HepG2 (cell line): Measurements from ENCODE around the gene SYTL5. TPM values are rescaled to one million over a fixed set of nuclear protein-coding genes. Genes with fewer than 3 reads are reported as not detected.

ENCODE experiments used
- ATAC-seq: fragments of 200-7000 bp; cut with Tn5 transposase; 3 replicates; pipeline ENCODE4 v1.9.1; 2020; ENCODE audit warnings: mild to moderate bottlenecking, moderate library complexity
- BruUV-seq: library from RNA; stranded (reverse); fragments of 400-500 nt; replicated peaks from 2 replicates; lab custom pipeline; 2021; lab: Mats Ljungman, UMichigan
- CTCF ChIA-PET: fragments of 300-600 bp; formaldehyde crosslinking; extraction: SDS; loops from one replicate; lab custom pipeline; 2021; ENCODE audit warnings: low total read pairs, inconsistent platforms, low intra/inter-chr PET ratio; lab: Yijun Ruan, JAX
- POLR2A ChIA-PET: fragments of 350-600 bp; sonication (Branson Sonifier 250); formaldehyde crosslinking; loops from one replicate; lab custom pipeline; 2020; ENCODE audit warnings: antibody characterized with exemption, inconsistent platforms; lab: Yijun Ruan, JAX
- DNase-seq: peaks from one replicate; pipeline ENCODE4 v3.0.0-alpha.2; 2015; ENCODE audit warnings: low spot score
- FAIRE-seq: peaks from 3 replicates; lab custom pipeline; 2011; peaks lifted over from hg19 to GRCh38; lab: Jason Lieb, UNC
- H2AFZ ChIP-seq: one replicate; pipeline ENCODE4 v1.6.1; 2011; ENCODE audit warnings: low read length, inconsistent platforms
- H3K27ac ChIP-seq: fragments of 300-600 bp; 3 replicates; pipeline ENCODE4 v1.8.0; 2011; ENCODE audit warnings: mixed run types, mild to moderate bottlenecking, mixed read lengths, low read length, inconsistent platforms; ENCODE audit not compliant: insufficient read depth; ENCODE audit errors: extremely low read length
- H3K27me3 ChIP-seq, 2 experiments: fragments of 200-600 bp in 1 of 2; 2 replicates in 1 of 2; 3 replicates in 1 of 2; pipeline versions ENCODE4 v1.6.0 to v1.8.0; 2011; ENCODE audit warnings: low read length in 2 of 2, mild to moderate bottlenecking in 2 of 2, moderate library complexity in 2 of 2, inconsistent platforms in 1 of 2; ENCODE audit not compliant: insufficient read depth in 2 of 2, control insufficient read depth in 1 of 2
- H3K36me3 ChIP-seq, 2 experiments: fragments of 200-600 bp in 1 of 2; replicated peaks in 1 of 2; 2 replicates in 1 of 2; 3 replicates in 1 of 2; pipeline versions ENCODE4 v1.5.1 to v1.8.0; 2011; ENCODE audit warnings: low read length in 2 of 2, inconsistent platforms in 1 of 2; ENCODE audit not compliant: insufficient read depth in 2 of 2, control insufficient read depth in 1 of 2
- H3K4me1 ChIP-seq: 2 replicates; pipeline ENCODE4 v1.5.1; 2012; ENCODE audit warnings: low read length, inconsistent platforms; ENCODE audit not compliant: insufficient read depth
- H3K4me2 ChIP-seq: 2 replicates; pipeline ENCODE4 v1.6.0; 2011; ENCODE audit warnings: low read depth, low read length, inconsistent platforms
- H3K4me3 ChIP-seq, 3 experiments: fragments of 200-600 bp in 1 of 3; sonication (generic), shearing (Covaris generic) in 1 of 3; replicated peaks in 1 of 3; 2 replicates each; pipeline ENCODE4 v1.5.1; 2011 to 2016; ENCODE audit warnings: low read length in 3 of 3, inconsistent platforms in 2 of 3, low read depth in 2 of 3, mild to moderate bottlenecking in 2 of 3, control low read depth in 1 of 3, mixed read lengths in 1 of 3; ENCODE audit not compliant: insufficient read depth in 1 of 3
- H3K79me2 ChIP-seq: one replicate; pipeline ENCODE4 v1.6.1; 2011; ENCODE audit warnings: low read length, inconsistent platforms; ENCODE audit not compliant: insufficient read depth
- H3K9ac ChIP-seq: 2 replicates; pipeline ENCODE4 v1.6.0; 2011; ENCODE audit warnings: mild to moderate bottlenecking, low read depth, low read length, inconsistent platforms; ENCODE audit not compliant: insufficient read depth
- H3K9me3 ChIP-seq: 2 replicates; pipeline ENCODE4 v1.5.1; 2012; ENCODE audit warnings: mild to moderate bottlenecking, low read length
- H4K20me1 ChIP-seq: 2 replicates; pipeline ENCODE4 v1.6.0; 2011; ENCODE audit warnings: inconsistent platforms, mild to moderate bottlenecking, low read length, moderate library complexity; ENCODE audit not compliant: insufficient read depth
- KDM5B ChIP-seq: sonication (generic); formaldehyde crosslinking; IDR thresholded peaks from 2 replicates; pipeline ENCODE4 v1.4.0; 2020; ENCODE audit warnings: missing genetic modification reagents, mild to moderate bottlenecking, borderline replicate concordance
- MTA1 ChIP-seq: sonication (generic); formaldehyde crosslinking; IDR thresholded peaks from 2 replicates; pipeline ENCODE4 v1.4.0; 2020; ENCODE audit warnings: missing genetic modification reagents, mild to moderate bottlenecking, borderline replicate concordance
- NFIC ChIP-seq: IDR thresholded peaks from 2 replicates; pipeline ENCODE4 v1.6.1; 2012; ENCODE audit warnings: mild to moderate bottlenecking, low read length, inconsistent platforms
- PAF1 ChIP-seq: IDR thresholded peaks from 2 replicates; pipeline ENCODE4 v1.6.1; 2016; ENCODE audit warnings: missing genetic modification reagents, missing compliant biosample characterization
- SIX1 ChIP-seq: sonication (generic); formaldehyde crosslinking; IDR thresholded peaks from 2 replicates; pipeline ENCODE4 v1.4.0; 2020; ENCODE audit warnings: missing genetic modification reagents, borderline replicate concordance
- SOX5 ChIP-seq: IDR thresholded peaks from 2 replicates; pipeline ENCODE4 v1.6.1; 2016; ENCODE audit warnings: borderline replicate concordance
- SOX6 ChIP-seq, 2 experiments: fragments of 450-650 bp in 1 of 2; sonication (generic) in 1 of 2; formaldehyde crosslinking in 1 of 2; IDR thresholded peaks; 2 replicates each; pipeline versions ENCODE4 v1.4.0 to v1.6.1; 2017 to 2020; ENCODE audit warnings: antibody characterized with exemption in 1 of 2, mild to moderate bottlenecking in 1 of 2, missing genetic modification reagents in 1 of 2
- STAG1 ChIP-seq: sonication (generic); formaldehyde crosslinking; IDR thresholded peaks from 2 replicates; pipeline ENCODE4 v1.4.0; 2020; ENCODE audit warnings: missing genetic modification reagents
- TBL1XR1 ChIP-seq: fragments of 150-350 bp; IDR thresholded peaks from 2 replicates; pipeline ENCODE4 v1.6.1; 2014; ENCODE audit warnings: borderline replicate concordance, low read length; ENCODE audit not compliant: partially characterized antibody
- ZNF44 ChIP-seq: sonication (generic); formaldehyde crosslinking; IDR thresholded peaks from 2 replicates; pipeline ENCODE4 v1.5.1; 2020; ENCODE audit warnings: mild to moderate bottlenecking, missing genetic modification reagents
- ZNF441 ChIP-seq: sonication (generic); formaldehyde crosslinking; IDR thresholded peaks from 2 replicates; pipeline ENCODE4 v1.7.0; 2021; ENCODE audit warnings: missing genetic modification reagents, borderline replicate concordance
- ZNF468 ChIP-seq: sonication (generic); formaldehyde crosslinking; IDR thresholded peaks from 2 replicates; pipeline ENCODE4 v1.8.0; 2022; ENCODE audit warnings: mild to moderate bottlenecking, moderate library complexity, missing genetic modification reagents
- WGBS: methylation state at CpG from one replicate; pipeline ENCODE4 v1.1.6; 2017; ENCODE audit warnings: low lambda C conversion rate; 5-methylcytosine and 5-hydroxymethylcytosine counted together
- in situ Hi-C: cut with HindIII; loops from 2 replicates; pipeline ENCODE4 v1.10.0; 2017; ENCODE audit warnings: low pct_unique_long_range_greater_than_20kb; ENCODE audit not compliant: extremely low pct_ligation_motif_present
- intact Hi-C: fragments of 100-400 bp; cut with micrococcal nuclease; formaldehyde crosslinking; loops from one replicate; pipeline ENCODE4 v1.10.0; 2022; ENCODE audit not compliant: unreplicated experiment
- polyA plus RNA-seq, 8 experiments: library from polyadenylated mRNA; depleted of rRNA in 3 of 8; stranded (reverse) in 7 of 8; unstranded in 1 of 8; fragments of >200 nt; fragmentation: Illumina TruSeq in 4 of 8; extraction: Trizol in 4 of 8; gene quantifications; 2 replicates each; pipeline versions ENCODE4 v1.2.1 to v1.2.3, GENCODE V29; 2011 to 2016; ENCODE audit warnings: low read depth in 4 of 8, missing spikeins in 1 of 8, mixed read lengths in 1 of 8; ENCODE audit not compliant: insufficient read depth in 1 of 8
- total RNA-seq, 5 experiments: library from RNA; depleted of rRNA; stranded (reverse); fragments of >200 nt; fragmentation: Illumina TruSeq; extraction: Trizol; gene quantifications; 2 replicates each; pipeline ENCODE4 v1.2.3, GENCODE V29; 2016; ENCODE audit warnings: low read depth in 1 of 5
- TF ChIP-seq, protein P1 (sequence below): sonication (generic); formaldehyde crosslinking; conservative IDR thresholded peaks from 2 replicates; pipeline ENCODE4 v1.8.1; 2023; ENCODE audit warnings: missing genetic modification reagents
- TF ChIP-seq, protein P2 (sequence below): sonication (generic); formaldehyde crosslinking; IDR thresholded peaks from 2 replicates; pipeline ENCODE4 v1.8.1; 2023; ENCODE audit warnings: missing genetic modification reagents, mild to moderate bottlenecking, borderline replicate concordance
- TF ChIP-seq, protein P3 (sequence below): sonication (generic); formaldehyde crosslinking; IDR thresholded peaks from 2 replicates; pipeline ENCODE4 v1.9.0; 2021; ENCODE audit warnings: mild to moderate bottlenecking, missing genetic modification reagents

SYTL5 gene
- total and polyA plus RNA-seq, 2 of the 13 experiments (the other 11 are each of a cell fraction or from before 2014, with no cell fraction given) = not detected

DNA sequence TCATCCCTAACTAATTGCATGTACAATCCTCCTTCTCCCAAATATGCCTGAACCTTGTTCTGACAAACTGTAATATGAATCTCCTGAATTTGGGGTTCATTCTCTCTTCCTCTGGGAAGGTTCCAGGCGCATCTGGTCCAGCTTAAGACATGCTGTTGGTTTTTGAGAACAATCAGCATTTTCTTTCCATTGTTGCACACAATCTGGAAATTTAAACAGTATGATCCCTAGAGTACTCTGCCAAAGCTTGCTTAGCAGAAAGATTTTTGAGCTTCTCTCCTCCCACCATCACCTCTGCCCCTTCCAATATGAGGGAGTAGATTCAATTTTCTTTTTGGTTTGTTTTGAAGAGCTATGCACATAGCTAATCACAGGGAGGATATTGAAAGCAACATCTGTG, 164.2 kb downstream of the SYTL5 start:
- no peak for FAIRE-seq
- DNase-seq = no peak
- BruUV-seq = no TSS peak
- no peaks in the 10 kb centered on the region for H3K9me3 ChIP-seq
- intact Hi-C loops (no loop called here), in situ Hi-C loops (loop anchor here (10.0 kb wide), 1 partner anchor 426 kb away; no protein-coding TSS in a partner anchor)
- H2AFZ ChIP-seq = no peak overlapping the region
- H3K27me3 ChIP-seq = no peaks in the 10 kb centered on the region
- no peaks in the 10 kb centered on the region for H3K79me2 ChIP-seq
- WGBS = 0% methylated on average over 1 of the region's 1 CpG
- no peak for ATAC-seq
- no peak overlapping the region for H3K4me3 ChIP-seq
- H4K20me1 ChIP-seq = no peaks in the 10 kb centered on the region
- no peak overlapping the region for H3K4me2 ChIP-seq
- no peaks in the 10 kb centered on the region for H3K36me3 ChIP-seq
- no peak overlapping the region for H3K9ac ChIP-seq
- H3K27ac ChIP-seq = no peak overlapping the region
- CTCF ChIA-PET = no interaction called here
- H3K4me1 ChIP-seq = no peaks in the 10 kb centered on the region
- POLR2A ChIA-PET = no interaction called here
- TF ChIP-seq TBL1XR1 (no peak), SOX5 (no peak), ZNF468 (CRISPR knock-in tag) (no peak), MTA1 (CRISPR knock-in tag) (no peak), NFIC (no peak), ZNF44 (CRISPR knock-in tag) (no peak), SIX1 (CRISPR knock-in tag) (no peak), PAF1 (CRISPR knock-in tag) (no peak), KDM5B (no peak), ZNF441 (CRISPR knock-in tag) (no peak), SOX6 (IDR thresholded peaks at IDR 0.05) (no peak), SOX6 (CRISPR knock-in tag; IDR thresholded peaks at IDR 0.05) (no peak), STAG1 (CRISPR knock-in tag) (no peak)
- TF ChIP-seq, protein P1, sequence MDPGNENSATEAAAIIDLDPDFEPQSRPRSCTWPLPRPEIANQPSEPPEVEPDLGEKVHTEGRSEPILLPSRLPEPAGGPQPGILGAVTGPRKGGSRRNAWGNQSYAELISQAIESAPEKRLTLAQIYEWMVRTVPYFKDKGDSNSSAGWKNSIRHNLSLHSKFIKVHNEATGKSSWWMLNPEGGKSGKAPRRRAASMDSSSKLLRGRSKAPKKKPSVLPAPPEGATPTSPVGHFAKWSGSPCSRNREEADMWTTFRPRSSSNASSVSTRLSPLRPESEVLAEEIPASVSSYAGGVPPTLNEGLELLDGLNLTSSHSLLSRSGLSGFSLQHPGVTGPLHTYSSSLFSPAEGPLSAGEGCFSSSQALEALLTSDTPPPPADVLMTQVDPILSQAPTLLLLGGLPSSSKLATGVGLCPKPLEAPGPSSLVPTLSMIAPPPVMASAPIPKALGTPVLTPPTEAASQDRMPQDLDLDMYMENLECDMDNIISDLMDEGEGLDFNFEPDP = no peak
- TF ChIP-seq, protein P2, sequence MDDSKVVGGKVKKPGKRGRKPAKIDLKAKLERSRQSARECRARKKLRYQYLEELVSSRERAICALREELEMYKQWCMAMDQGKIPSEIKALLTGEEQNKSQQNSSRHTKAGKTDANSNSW = no peak
- TF ChIP-seq, protein P3, sequence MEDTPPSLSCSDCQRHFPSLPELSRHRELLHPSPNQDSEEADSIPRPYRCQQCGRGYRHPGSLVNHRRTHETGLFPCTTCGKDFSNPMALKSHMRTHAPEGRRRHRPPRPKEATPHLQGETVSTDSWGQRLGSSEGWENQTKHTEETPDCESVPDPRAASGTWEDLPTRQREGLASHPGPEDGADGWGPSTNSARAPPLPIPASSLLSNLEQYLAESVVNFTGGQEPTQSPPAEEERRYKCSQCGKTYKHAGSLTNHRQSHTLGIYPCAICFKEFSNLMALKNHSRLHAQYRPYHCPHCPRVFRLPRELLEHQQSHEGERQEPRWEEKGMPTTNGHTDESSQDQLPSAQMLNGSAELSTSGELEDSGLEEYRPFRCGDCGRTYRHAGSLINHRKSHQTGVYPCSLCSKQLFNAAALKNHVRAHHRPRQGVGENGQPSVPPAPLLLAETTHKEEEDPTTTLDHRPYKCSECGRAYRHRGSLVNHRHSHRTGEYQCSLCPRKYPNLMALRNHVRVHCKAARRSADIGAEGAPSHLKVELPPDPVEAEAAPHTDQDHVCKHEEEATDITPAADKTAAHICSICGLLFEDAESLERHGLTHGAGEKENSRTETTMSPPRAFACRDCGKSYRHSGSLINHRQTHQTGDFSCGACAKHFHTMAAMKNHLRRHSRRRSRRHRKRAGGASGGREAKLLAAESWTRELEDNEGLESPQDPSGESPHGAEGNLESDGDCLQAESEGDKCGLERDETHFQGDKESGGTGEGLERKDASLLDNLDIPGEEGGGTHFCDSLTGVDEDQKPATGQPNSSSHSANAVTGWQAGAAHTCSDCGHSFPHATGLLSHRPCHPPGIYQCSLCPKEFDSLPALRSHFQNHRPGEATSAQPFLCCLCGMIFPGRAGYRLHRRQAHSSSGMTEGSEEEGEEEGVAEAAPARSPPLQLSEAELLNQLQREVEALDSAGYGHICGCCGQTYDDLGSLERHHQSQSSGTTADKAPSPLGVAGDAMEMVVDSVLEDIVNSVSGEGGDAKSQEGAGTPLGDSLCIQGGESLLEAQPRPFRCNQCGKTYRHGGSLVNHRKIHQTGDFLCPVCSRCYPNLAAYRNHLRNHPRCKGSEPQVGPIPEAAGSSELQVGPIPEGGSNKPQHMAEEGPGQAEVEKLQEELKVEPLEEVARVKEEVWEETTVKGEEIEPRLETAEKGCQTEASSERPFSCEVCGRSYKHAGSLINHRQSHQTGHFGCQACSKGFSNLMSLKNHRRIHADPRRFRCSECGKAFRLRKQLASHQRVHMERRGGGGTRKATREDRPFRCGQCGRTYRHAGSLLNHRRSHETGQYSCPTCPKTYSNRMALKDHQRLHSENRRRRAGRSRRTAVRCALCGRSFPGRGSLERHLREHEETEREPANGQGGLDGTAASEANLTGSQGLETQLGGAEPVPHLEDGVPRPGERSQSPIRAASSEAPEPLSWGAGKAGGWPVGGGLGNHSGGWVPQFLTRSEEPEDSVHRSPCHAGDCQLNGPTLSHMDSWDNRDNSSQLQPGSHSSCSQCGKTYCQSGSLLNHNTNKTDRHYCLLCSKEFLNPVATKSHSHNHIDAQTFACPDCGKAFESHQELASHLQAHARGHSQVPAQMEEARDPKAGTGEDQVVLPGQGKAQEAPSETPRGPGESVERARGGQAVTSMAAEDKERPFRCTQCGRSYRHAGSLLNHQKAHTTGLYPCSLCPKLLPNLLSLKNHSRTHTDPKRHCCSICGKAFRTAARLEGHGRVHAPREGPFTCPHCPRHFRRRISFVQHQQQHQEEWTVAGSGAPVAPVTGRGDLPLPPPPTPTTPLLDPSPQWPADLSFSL (CRISPR knock-in tag) = no peak
